PFSK-1 (cell line): ENCODE measurements around the gene GSTO2.

Experiments used
- FOXP2 ChIP-seq: optimal IDR thresholded peaks from 2 replicates; pipeline ENCODE3; 2011; ENCODE audit warnings: borderline replicate concordance, control low read depth, inconsistent platforms; ENCODE audit not compliant: insufficient read depth; ENCODE audit errors: extremely low read length, extremely low read depth
- POLR2AphosphoS5 ChIP-seq: IDR thresholded peaks from 2 replicates; pipeline ENCODE4 v1.6.1; 2012; ENCODE audit warnings: low read depth, mild to moderate bottlenecking, control low read depth, low read length, moderate library complexity
- REST ChIP-seq, 2 experiments: IDR thresholded peaks; 2 replicates each; pipeline versions ENCODE4 v1.6.1 to v1.8.0; 2011 to 2012; ENCODE audit warnings: low read depth in 2 of 2, low read length in 2 of 2, control low read depth in 1 of 2, inconsistent platforms in 1 of 2, mild to moderate bottlenecking in 1 of 2, moderate library complexity in 1 of 2; ENCODE audit not compliant: insufficient read depth in 1 of 2
- SIN3A ChIP-seq: IDR thresholded peaks from 2 replicates; pipeline ENCODE4 v1.6.1; 2012; ENCODE audit warnings: mild to moderate bottlenecking, low read length, moderate library complexity, borderline replicate concordance; ENCODE audit not compliant: insufficient read depth
- TAF1 ChIP-seq: IDR thresholded peaks from 2 replicates; pipeline ENCODE4 v1.6.1; 2012; ENCODE audit warnings: low read length, control low read depth, borderline replicate concordance; ENCODE audit not compliant: insufficient read depth

Gene GSTO2

DNA sequence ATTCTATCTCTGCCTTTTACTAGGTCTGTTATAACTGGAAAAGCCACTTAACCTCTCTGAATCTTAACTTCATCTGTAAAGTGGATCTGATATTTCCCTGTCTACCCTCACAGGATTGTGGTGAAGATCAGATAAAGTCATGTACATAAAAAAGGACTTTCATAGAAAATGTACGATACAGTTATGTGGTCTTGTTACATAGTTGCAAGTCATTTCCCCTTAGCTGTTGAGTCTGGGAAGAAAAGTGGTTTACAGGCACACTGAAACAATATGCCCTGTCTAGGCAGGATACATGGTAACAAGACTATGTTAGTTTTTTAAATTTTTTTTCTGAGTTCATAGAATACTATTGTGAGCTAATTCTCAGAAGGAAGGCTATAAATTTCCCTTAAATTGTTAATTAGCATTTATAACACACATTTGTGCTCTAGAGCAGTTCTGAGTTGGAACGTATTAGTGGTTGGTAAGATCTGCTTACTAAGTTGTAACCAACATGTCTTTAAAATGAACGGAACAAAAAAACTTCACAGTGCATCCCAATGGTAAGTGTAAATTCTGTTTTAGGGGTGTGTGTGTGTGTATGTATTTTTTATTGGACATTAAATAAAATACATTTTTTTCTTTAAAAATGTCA, 21.4 kb upstream of the GSTO2 start:
- TF ChIP-seq FOXP2 (no peak), SIN3A (no peak), REST (IDR thresholded peaks at IDR 0.05; ENCODE audit: insufficient read depth in 1 of 2, low read depth in 2 of 2, low read length in 2 of 2) (no peak), TAF1 (no peak), POLR2AphosphoS5 (no peak)

DNA sequence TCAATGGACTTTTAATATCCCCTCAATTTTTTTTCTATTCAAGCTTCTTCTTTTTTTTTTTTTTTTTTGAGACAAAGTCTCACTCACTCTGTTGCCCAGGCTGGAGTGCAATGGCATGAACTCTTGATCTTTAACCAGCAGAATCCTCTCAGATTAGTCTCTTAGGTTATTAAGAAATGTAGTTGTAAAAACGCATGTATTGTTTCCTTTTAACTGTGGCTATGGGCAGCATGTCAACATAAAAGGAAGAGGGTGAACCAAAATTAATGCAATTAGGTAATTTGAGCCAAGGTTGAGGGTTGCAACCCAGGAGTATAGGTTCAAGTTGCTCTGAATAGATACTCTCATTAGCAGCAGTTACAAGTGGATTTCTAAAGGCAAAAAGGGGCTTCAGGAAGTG, 18.6 kb upstream of the GSTO2 start:
- TF ChIP-seq SIN3A = no peak
- TF ChIP-seq TAF1 = no peak
- no peak for TF ChIP-seq POLR2AphosphoS5
- no peak for TF ChIP-seq FOXP2
- no peak for TF ChIP-seq REST (IDR thresholded peaks at IDR 0.05; ENCODE audit: insufficient read depth in 1 of 2, low read depth in 2 of 2, low read length in 2 of 2)

- TF ChIP-seq SIN3A = no peak
Measured at GRCh38 chr10:104251443-104251842, 17.5 kb upstream of the GSTO2 start.

DNA sequence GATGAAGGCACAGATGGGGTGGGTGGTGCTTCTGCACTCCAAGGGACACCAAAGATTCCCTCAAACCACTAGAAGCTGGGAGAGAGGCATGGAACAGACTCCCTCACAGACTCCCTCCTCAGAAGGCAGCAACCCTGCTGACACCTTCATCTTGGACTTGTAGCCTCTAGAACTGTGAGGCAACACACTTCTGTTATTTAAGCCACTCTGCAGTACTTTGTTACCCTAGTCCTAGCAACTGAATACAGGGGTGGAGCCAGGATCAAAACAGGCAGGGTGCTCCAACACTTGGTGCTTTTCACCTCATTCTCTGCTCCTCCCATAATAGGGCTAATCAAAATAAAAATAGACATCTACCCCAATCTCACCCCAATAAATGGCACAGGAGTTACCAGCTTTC, 16.6 kb upstream of the GSTO2 start:
- TF ChIP-seq TAF1 (no peak), POLR2AphosphoS5 (no peak), FOXP2 (no peak), SIN3A (no peak)

- no peak for TF ChIP-seq POLR2AphosphoS5
- no peak for TF ChIP-seq REST (IDR thresholded peaks at IDR 0.05; ENCODE audit: insufficient read depth in 1 of 2, low read depth in 2 of 2, low read length in 2 of 2)
- no peak for TF ChIP-seq FOXP2
- no peak for TF ChIP-seq SIN3A
- TF ChIP-seq TAF1 = no peak
Measured at GRCh38 chr10:104253106-104253505, 15.9 kb upstream of the GSTO2 start.

- no peak for TF ChIP-seq FOXP2
- no peak for TF ChIP-seq POLR2AphosphoS5
- no peak for TF ChIP-seq SIN3A
- no peak for TF ChIP-seq TAF1
- no peak for TF ChIP-seq REST (IDR thresholded peaks at IDR 0.05; ENCODE audit: insufficient read depth in 1 of 2, low read depth in 2 of 2, low read length in 2 of 2)
Measured at GRCh38 chr10:104253606-104254410, 15.2 kb upstream of the GSTO2 start.
